IPS-18c (cell line): ENCODE data around the gene UBE2L6.

ENCODE experiments used
- H3K4me3 ChIP-seq: 2 replicates; pipeline ENCODE4 v1.7.0; 2013; ENCODE audit warnings: low read depth, mild to moderate bottlenecking, low read length, moderate library complexity; ENCODE audit not compliant: insufficient read depth
- H3K9me3 ChIP-seq: one replicate; pipeline ENCODE4 v1.6.1; 2013; ENCODE audit warnings: mild to moderate bottlenecking, low read length, moderate library complexity; ENCODE audit not compliant: control insufficient read depth, insufficient read depth

UBE2L6 gene

DNA sequence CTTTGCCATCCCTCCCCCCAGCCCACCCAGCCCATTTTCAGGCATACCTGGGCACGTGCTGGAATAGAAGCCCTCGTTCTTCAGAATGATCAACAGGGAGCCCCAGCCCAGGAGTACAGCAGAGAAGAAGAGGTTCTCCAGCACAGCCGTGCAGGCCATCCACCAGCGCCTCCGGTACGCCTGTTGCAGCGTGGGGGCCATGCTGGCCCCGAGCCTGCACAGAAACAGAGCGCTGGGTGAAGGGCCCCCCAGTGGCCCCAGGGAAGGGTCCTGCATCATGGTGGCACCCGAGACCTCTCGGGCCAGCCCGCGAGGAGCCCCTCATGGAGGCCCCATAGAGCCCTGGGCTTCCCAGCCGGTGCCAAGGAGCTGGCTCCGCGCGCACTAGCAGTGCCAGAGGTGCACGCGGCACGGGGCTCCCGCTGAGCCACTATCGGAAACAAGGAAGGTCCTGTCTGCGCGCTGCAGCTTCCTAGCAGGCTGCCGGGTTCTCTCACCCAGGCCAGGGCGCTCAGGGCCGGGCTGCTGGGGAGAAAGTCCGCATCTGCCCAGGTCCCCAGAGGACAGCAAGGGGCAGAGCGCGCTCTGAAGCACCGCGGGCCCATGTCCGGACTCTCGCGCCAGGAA, 53.4 kb downstream of the UBE2L6 start:
- Histone ChIP-seq H3K9me3 (no peaks in the 10 kb centered on the region), H3K4me3 (peak overlapping the region; percentile 78)

DNA sequence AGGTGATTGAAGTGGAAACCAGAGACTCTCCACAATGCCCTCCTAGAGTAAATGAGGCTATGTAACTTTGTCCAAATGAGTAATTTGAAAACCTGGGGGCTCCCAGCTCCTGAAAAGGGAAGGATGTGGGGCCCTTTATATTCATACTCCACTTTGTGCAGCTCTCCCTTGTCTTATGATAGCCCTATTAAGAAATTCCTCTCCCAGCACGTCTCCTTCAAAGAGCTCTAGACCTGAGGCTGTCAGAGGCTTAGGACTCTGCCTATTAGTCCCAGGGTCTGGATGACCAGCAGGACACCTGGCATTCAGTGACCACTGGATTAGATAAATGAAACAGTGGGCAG, 54.0 kb downstream of the UBE2L6 start:
- Histone ChIP-seq H3K4me3 (peak overlapping the region; percentile 78), H3K9me3 (no peaks in the 10 kb centered on the region)

DNA sequence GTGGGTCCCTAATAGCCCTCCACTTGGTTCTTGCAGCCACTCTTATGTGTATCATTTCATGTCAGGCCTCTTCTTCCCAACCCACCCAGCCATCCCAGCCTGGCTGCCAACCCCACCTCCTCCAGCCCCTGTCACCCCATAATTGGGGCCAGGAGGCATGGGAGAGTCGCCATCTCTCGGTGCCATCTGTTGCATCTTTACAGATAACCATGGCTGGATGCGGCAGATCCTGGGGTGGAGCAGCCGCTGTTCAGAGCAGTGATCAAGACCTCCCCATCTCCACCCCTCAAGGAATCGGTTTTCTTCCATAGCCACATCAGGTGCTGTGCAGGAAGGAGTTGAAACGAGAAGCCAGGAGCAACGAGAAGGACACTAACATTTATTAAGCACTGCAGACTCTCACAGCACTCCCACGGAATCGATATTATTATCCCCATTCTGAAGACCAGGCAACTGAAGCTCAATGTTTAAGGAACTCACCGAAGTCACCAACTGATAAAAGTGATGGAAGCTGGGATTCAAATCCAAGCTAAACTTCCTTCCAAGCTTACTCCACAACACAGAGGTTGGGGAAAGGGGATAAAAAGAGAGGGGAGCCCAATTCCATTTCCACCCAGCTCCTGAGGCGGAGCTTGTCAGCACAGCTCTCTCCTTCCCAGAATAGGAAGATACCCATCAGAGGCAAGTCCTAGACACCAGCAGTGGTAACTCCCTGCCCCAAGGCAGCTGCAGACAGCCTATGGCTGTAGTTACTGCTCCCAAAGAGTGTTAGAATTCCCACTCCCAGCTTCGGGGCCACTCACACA, 54.6 kb downstream of the UBE2L6 start:
- H3K4me3 ChIP-seq, result no peak overlapping the region
- H3K9me3 ChIP-seq, result no peaks in the 10 kb centered on the region

DNA sequence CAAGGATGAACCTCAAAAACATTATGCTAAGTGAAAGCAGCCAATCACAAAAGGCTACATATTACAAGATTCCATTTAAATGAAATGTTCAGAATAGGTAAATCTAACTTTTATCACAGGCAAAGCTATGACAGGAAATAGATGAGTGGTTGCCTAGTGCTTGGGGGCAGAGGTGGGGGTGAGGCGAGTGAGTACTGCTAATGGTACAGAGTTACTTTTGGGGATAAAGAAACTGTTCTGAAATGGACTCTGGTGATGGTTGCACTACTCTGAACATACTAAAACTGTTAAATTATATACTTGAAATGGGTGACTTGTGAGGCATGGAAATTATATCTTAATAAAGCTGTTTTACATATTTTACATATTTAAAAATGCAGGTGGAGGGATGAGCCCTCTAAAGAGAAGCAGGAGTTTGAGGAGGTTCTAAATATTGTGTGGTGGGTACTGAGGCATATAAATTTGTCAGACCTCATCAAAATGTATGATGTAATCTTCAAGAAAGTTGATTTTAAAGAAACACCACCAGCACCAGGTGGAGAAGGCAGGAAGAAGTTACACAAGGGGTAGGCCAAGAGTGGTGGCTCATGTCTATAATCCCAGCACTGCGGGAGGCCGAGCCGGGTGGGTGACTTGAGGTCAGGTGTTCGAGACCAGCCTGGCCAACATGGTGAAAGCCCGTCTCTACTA, 55.6 kb downstream of the UBE2L6 start:
- Histone ChIP-seq H3K9me3 (no peaks in the 10 kb centered on the region), H3K4me3 (no peak overlapping the region)

DNA sequence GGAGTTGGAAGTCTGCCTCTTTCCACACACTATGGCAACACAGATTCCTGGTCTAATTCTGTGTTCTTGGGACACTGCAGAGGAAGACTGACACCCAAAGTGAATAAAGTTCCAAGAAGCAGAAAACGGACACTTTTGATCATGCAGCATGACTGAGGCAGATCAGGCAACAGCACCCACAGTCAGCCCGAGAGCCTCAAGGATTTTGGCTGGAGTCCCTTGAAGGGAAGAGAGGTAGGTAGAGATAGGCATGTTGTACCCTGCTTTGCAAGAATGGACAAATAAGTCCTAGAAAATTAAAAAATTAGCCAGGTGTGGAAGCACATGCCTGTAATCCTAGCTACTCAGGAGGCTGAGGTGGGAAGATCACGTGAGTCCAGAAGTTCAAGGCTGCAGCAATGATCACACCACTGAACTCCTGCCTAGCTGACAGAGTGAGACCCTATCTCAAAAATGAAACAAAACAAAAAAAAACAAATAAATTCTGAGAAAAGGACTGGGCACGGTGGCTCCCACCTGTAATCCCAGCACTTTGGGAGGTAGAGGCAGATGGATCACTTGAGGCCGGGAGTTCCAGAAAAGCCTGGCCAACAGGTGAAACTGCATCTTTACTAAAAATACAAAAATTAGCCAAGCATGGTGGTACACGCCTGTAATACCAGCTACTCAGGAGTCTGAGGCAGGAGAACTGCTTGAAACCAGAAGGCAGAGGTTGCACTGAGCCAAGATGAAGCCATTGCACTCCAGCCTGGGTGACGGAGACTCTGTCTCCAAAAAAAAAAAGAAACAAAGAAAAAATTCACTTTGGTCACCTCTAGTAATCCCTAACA, 58.9 kb downstream of the UBE2L6 start:
- H3K9me3 ChIP-seq, result no peaks in the 10 kb centered on the region
- H3K4me3 ChIP-seq, result no peak overlapping the region

DNA sequence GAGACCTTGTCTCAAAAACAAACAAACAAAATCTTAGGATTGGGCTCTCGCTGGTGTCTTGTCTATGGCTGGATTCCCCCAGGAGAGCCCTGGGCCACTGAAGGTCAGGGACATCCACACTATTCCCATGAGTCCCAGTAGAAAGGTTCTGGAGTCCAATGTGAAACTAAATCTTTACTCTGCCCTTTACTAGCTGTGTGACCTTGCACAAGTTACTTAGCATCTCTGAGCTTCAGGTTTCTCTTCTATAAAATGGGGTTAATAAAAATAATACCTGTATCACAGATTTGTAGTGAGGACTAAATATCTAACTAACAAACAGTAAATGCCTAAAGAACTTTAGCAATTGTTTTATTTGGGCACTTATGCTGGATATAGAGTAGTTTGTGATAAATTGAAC, 61.0 kb downstream of the UBE2L6 start:
- H3K9me3 ChIP-seq, result no peaks in the 10 kb centered on the region
- H3K4me3 ChIP-seq, result no peak overlapping the region

DNA sequence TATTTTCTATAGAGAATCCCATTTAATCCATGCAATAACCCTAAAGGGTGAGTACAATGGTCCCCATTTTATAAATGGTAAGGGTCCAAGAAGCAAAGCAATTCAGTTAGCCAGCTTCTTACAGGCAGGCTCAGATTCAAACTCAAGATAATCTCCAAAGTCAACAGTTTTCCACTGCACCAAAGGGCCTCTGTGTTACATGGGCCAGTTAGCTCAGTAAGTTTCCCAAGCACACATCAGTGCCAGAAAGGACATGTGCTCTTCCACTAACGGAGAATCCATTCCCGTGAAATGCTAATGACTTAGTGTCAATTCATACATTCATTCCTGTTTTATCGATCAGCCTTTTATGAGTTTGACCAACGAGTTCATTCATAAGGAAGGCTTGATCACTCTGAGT, 63.0 kb downstream of the UBE2L6 start:
- Histone ChIP-seq H3K9me3 (no peaks in the 10 kb centered on the region), H3K4me3 (no peak overlapping the region)

DNA sequence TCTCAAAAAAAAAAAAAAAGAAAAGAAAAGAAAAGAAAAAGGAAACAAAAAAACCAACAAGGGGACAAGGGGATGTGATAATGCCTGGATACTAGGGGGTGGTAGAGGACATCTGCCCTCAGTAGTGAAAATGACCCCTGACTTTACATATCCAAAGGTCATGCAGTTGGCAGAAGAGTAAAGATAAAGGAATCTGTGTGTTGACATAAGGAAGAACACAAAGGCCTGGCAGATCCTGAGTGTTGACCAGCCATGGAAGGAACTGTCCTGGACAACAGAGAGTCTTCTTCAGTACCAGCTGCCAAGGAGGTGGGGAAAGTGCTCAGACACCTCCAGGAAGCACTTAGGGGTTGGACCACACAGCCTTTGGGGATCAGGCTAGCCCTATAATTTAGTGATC, 64.6 kb downstream of the UBE2L6 start:
- Histone ChIP-seq H3K4me3 (no peak overlapping the region), H3K9me3 (no peaks in the 10 kb centered on the region)

DNA sequence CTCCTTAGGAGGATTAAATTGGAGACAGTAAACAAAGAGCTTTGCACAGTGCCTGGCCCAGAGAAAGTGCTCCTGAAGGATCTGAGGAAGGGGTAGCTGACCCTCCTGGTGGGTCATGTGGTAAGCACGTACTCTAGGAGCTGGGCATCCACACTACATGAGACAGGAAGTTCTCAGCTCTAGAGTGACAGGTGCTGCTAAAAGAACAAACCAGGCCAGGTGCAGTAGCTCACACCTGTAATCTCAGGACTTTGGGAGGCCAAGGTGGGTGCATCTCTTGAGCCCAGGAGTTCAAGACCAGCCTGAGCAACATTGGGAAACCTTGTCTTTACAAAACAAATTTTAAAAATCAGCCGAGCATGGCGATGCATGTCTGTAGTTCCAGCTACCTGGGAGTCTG, 65.1 kb downstream of the UBE2L6 start:
- no peaks in the 10 kb centered on the region for H3K9me3 ChIP-seq
- H3K4me3 ChIP-seq, result no peak overlapping the region

DNA sequence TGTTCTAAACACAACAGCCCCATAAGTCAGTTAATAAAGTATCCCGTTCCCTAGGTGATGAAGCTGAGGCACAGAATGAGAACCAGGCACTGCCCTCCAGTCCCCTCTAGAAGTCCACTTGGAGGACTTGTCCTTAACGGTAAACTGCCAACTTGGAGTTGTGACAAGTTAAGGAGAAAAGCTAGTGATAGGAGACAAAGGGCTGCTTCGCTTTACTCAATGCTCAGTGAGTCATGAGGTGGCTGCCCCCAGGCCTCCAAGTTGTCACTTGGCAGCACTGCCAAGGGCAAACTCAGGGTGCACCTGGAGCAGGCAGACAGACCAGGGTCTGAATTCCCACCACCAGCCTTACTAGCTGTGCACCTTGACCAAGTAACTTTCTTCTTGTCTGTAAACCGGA, 65.5 kb downstream of the UBE2L6 start:
- Histone ChIP-seq H3K9me3 (no peaks in the 10 kb centered on the region), H3K4me3 (no peak overlapping the region)
